Lung microvascular endothelial cell (primary cell): ENCODE data around the gene UNC5B. TPM values are rescaled to one million over a fixed set of nuclear protein-coding genes. Genes with fewer than 3 reads are reported as not detected.

Source experiments
- DNase-seq, 2 donors: peaks; one replicate each; pipeline versions ENCODE4 v3.0.0 to v3.0.0-alpha.2; 2010; ENCODE audit warnings: low read depth in 2 of 2
- total RNA-seq: library from RNA; depleted of rRNA; stranded (reverse); fragments of >200 nt; gene quantifications from 2 replicates; pipeline ENCODE4 v1.2.1, GENCODE V29; 2014

The UNC5B gene
- total RNA-seq, 1 donor from 2014 or later: 10.9 TPM

- DNase-seq: no peak
Measured at GRCh38 chr10:71239131-71239915, 27.0 kb downstream of the UNC5B start.

GRCh38 chr10:71239946-71240795 is 27.8 kb downstream of the UNC5B start:
- peak in 1 of 2 donors; percentile 69 for DNase-seq

GRCh38 chr10:71241114-71241829 is 28.9 kb downstream of the UNC5B start:
- peak; percentile 31 to 81 for DNase-seq

- peak; percentile 47 to 53 for DNase-seq
Measured at GRCh38 chr10:71241830-71242621, 29.7 kb downstream of the UNC5B start.

- no peak for DNase-seq
Measured at GRCh38 chr10:71242622-71243009, 30.2 kb downstream of the UNC5B start.

- no peak for DNase-seq
Measured at GRCh38 chr10:71243756-71244395, 31.5 kb downstream of the UNC5B start.

- peak; percentile 43 to 74 for DNase-seq
Measured at GRCh38 chr10:71244431-71245419, 32.4 kb downstream of the UNC5B start.

- DNase-seq: no peak
Measured at GRCh38 chr10:71245420-71246325, 33.3 kb downstream of the UNC5B start.

GRCh38 chr10:71246591-71247413 is 34.4 kb downstream of the UNC5B start:
- no peak for DNase-seq

GRCh38 chr10:71247414-71247705 is 35.0 kb downstream of the UNC5B start:
- DNase-seq: no peak

- no peak for DNase-seq
Measured at GRCh38 chr10:71247804-71248203, 35.4 kb downstream of the UNC5B start.

GRCh38 chr10:71248210-71248609 is 35.8 kb downstream of the UNC5B start:
- no peak for DNase-seq

GRCh38 chr10:71249996-71250395 is 37.6 kb downstream of the UNC5B start:
- DNase-seq: no peak

GRCh38 chr10:71250405-71250804 is 38.0 kb downstream of the UNC5B start:
- DNase-seq: no peak

- no peak for DNase-seq
Measured at GRCh38 chr10:71250842-71251241, 38.5 kb downstream of the UNC5B start.

- DNase-seq: no peak
Measured at GRCh38 chr10:71251319-71251718, 38.9 kb downstream of the UNC5B start.

GRCh38 chr10:71252220-71252619 is 39.9 kb downstream of the UNC5B start:
- no peak for DNase-seq
